ENCODE results near the gene KMT2B. TPM values are rescaled to one million over a fixed set of nuclear protein-coding genes. Genes with fewer than 3 reads are reported as not detected.

The KMT2B gene
- total RNA-seq, 1 experiment from 2014 or later, result 66.6 TPM

- TF ChIP-seq USF2 (CRISPR knock-in tag; IDR thresholded peaks at IDR 0.05) (0 out of 2 replicates have a peak, but pooled peaks have one; percentile 6), TCF7 (CRISPR knock-in tag; IDR thresholded peaks at IDR 0.05; ENCODE audit: low read depth) (no peak), FOXK1 (CRISPR knock-in tag; IDR thresholded peaks at IDR 0.05) (no peak), ZNF219 (CRISPR knock-in tag; IDR thresholded peaks at IDR 0.05; ENCODE audit: borderline replicate concordance) (no peak), CREM (CRISPR knock-in tag; IDR thresholded peaks at IDR 0.05) (no peak), EMX1 (CRISPR knock-in tag; IDR thresholded peaks at IDR 0.05) (no peak), CTCF (IDR thresholded peaks at IDR 0.05) (no peak), CBFB (CRISPR knock-in tag; IDR thresholded peaks at IDR 0.05; ENCODE audit: low read depth) (no peak), ZNF425 (CRISPR knock-in tag; conservative IDR thresholded peaks at IDR 0.05) (no peak), ATF1 (CRISPR knock-in tag; IDR thresholded peaks at IDR 0.05) (no peak), ZNF232 (CRISPR knock-in tag; IDR thresholded peaks at IDR 0.05) (no peak), HMGA2 (CRISPR knock-in tag; IDR thresholded peaks at IDR 0.05) (no peak), NR3C1 (CRISPR knock-in tag; conservative IDR thresholded peaks at IDR 0.05; ENCODE audit: low read depth) (no peak), ELF4 (CRISPR knock-in tag; IDR thresholded peaks at IDR 0.05; ENCODE audit: low read depth) (no peak), SOX15 (CRISPR knock-in tag; IDR thresholded peaks at IDR 0.05) (no peak), ZNF281 (CRISPR knock-in tag; IDR thresholded peaks at IDR 0.05) (no peak), SMAD4 (CRISPR knock-in tag; IDR thresholded peaks at IDR 0.05) (no peak), E2F1 (CRISPR knock-in tag; IDR thresholded peaks at IDR 0.05) (no peak), PRDM15 (CRISPR knock-in tag; IDR thresholded peaks at IDR 0.05) (peak; percentile 84), ZNF423 (CRISPR knock-in tag; IDR thresholded peaks at IDR 0.05) (no peak), NFYB (CRISPR knock-in tag; conservative IDR thresholded peaks at IDR 0.05; ENCODE audit: low read depth) (peak; percentile 64), ZNF396 (CRISPR knock-in tag; IDR thresholded peaks at IDR 0.05; ENCODE audit: borderline replicate concordance) (no peak), TP53 (CRISPR knock-in tag; IDR thresholded peaks at IDR 0.05) (no peak), FOXP4 (CRISPR knock-in tag; IDR thresholded peaks at IDR 0.05) (no peak)
Observed at GRCh38 chr19:35775298-35776101, 57.7 kb downstream of the KMT2B start, which contains the start of gene ARHGAP33 (continued).
